H9 (cell line): ENCODE measurements around the gene PASD1. TPM values are rescaled to one million over a fixed set of nuclear protein-coding genes. Genes with fewer than 3 reads are reported as not detected.

ENCODE experiments used
- DNase-seq: peaks from one replicate; pipeline ENCODE4 v3.0.0-alpha.2; 2017
- H2AFZ ChIP-seq: one replicate; pipeline ENCODE4 v1.6.1; 2013; ENCODE audit warnings: mild to moderate bottlenecking, low read length, control low read depth, moderate library complexity
- H2AK5ac ChIP-seq: 2 replicates; pipeline ENCODE4 v1.6.1; 2013; ENCODE audit warnings: low read length, control low read depth, mixed read lengths; ENCODE audit not compliant: insufficient read length
- H2BK120ac ChIP-seq: one replicate; pipeline ENCODE4 v1.6.1; 2013; ENCODE audit warnings: low read depth, mild to moderate bottlenecking, low read length, control low read depth, inconsistent platforms; ENCODE audit not compliant: poor library complexity, severe bottlenecking
- H2BK12ac ChIP-seq: 2 replicates; pipeline ENCODE4 v1.6.1; 2013; ENCODE audit warnings: low read length, control low read depth, mixed read lengths, low read depth; ENCODE audit not compliant: insufficient read length
- H2BK15ac ChIP-seq: 2 replicates; pipeline ENCODE4 v1.6.1; 2013; ENCODE audit warnings: low read depth, low read length, control low read depth
- H2BK20ac ChIP-seq: one replicate; pipeline ENCODE4 v1.6.1; 2013; ENCODE audit warnings: low read depth, mild to moderate bottlenecking, low read length, control low read depth, inconsistent platforms; ENCODE audit not compliant: poor library complexity, severe bottlenecking
- H2BK5ac ChIP-seq: 2 replicates; pipeline ENCODE4 v1.6.1; 2013; ENCODE audit warnings: low read length, control low read depth, mixed read lengths; ENCODE audit not compliant: insufficient read length
- H3K14ac ChIP-seq: 2 replicates; pipeline ENCODE4 v1.6.1; 2013; ENCODE audit warnings: low read length, control low read depth; ENCODE audit not compliant: insufficient read depth
- H3K18ac ChIP-seq: 2 replicates; pipeline ENCODE4 v1.6.1; 2013; ENCODE audit warnings: low read depth, mild to moderate bottlenecking, mixed read lengths, low read length, control low read depth; ENCODE audit not compliant: insufficient read length
- H3K23ac ChIP-seq: 2 replicates; pipeline ENCODE4 v1.6.1; 2013; ENCODE audit warnings: low read length, control low read depth, mixed read lengths, low read depth; ENCODE audit not compliant: insufficient read length
- H3K23me2 ChIP-seq: 2 replicates; pipeline ENCODE4 v1.6.1; 2013; ENCODE audit warnings: low read depth, mild to moderate bottlenecking, mixed read lengths, low read length, control low read depth; ENCODE audit not compliant: insufficient read length, poor library complexity, severe bottlenecking
- H3K27ac ChIP-seq: 2 replicates; pipeline ENCODE4 v1.5.1; 2013; ENCODE audit warnings: low read length, control low read depth, mixed read lengths, low read depth; ENCODE audit not compliant: insufficient read length
- H3K27me3 ChIP-seq: 2 replicates; pipeline ENCODE4 v1.6.1; 2013; ENCODE audit warnings: low read length, control low read depth, inconsistent platforms; ENCODE audit not compliant: insufficient read depth
- H3K4ac ChIP-seq: 2 replicates; pipeline ENCODE4 v1.6.1; 2013; ENCODE audit warnings: low read depth, mild to moderate bottlenecking, control low read depth, inconsistent platforms, low read length, moderate library complexity
- H3K4me1 ChIP-seq: 2 replicates; pipeline ENCODE4 v1.6.1; 2013; ENCODE audit warnings: low read length, control low read depth, inconsistent platforms; ENCODE audit not compliant: insufficient read depth
- H3K4me2 ChIP-seq: 2 replicates; pipeline ENCODE4 v1.6.1; 2013; ENCODE audit warnings: low read length, control low read depth, mixed read lengths; ENCODE audit not compliant: insufficient read length, insufficient read depth
- H3K56ac ChIP-seq: 2 replicates; pipeline ENCODE4 v1.6.1; 2013; ENCODE audit warnings: low read depth, mild to moderate bottlenecking, mixed read lengths, low read length, control low read depth; ENCODE audit not compliant: insufficient read length
- H3K79me1 ChIP-seq: 2 replicates; pipeline ENCODE4 v1.6.1; 2013; ENCODE audit warnings: low read depth, mild to moderate bottlenecking, moderate library complexity, low read length, control low read depth, inconsistent platforms; ENCODE audit not compliant: insufficient read depth, poor library complexity, severe bottlenecking
- H3K79me2 ChIP-seq: 2 replicates; pipeline ENCODE4 v1.6.1; 2013; ENCODE audit warnings: low read length, control low read depth, inconsistent platforms; ENCODE audit not compliant: insufficient read depth
- H3K9ac ChIP-seq: 2 replicates; pipeline ENCODE4 v1.6.1; 2013; ENCODE audit warnings: low read length, control low read depth, mixed read lengths; ENCODE audit not compliant: insufficient read length; ENCODE audit errors: extremely low read depth
- H3K9me3 ChIP-seq: one replicate; pipeline ENCODE4 v1.6.1; 2013; ENCODE audit warnings: low read depth, low read length, inconsistent platforms; ENCODE audit not compliant: control insufficient read depth
- H3T11ph ChIP-seq: one replicate; pipeline ENCODE4 v1.6.1; 2013; ENCODE audit warnings: mild to moderate bottlenecking, low read length, control low read depth, inconsistent platforms
- H4K20me1 ChIP-seq: one replicate; pipeline ENCODE4 v1.6.1; 2013; ENCODE audit not compliant: control insufficient read depth, insufficient read length, insufficient read depth
- H4K5ac ChIP-seq: 2 replicates; pipeline ENCODE4 v1.6.1; 2013; ENCODE audit warnings: low read depth, mild to moderate bottlenecking, mixed read lengths, low read length, control low read depth; ENCODE audit not compliant: insufficient read length
- H4K8ac ChIP-seq: replicated peaks from 2 replicates; pipeline ENCODE4 v1.6.1; 2013; ENCODE audit warnings: low read length, control low read depth, mixed read lengths, low read depth; ENCODE audit not compliant: insufficient read length
- H4K91ac ChIP-seq: 2 replicates; pipeline ENCODE4 v1.6.1; 2013; ENCODE audit warnings: low read depth, mild to moderate bottlenecking, moderate library complexity, mixed read lengths, low read length, control low read depth; ENCODE audit not compliant: insufficient read length
- H3K27ac Mint-ChIP-seq, 3 experiments: 2 replicates in 2 of 3; 3 replicates in 1 of 3; pipeline ENCODE4 v1.8.0; 2020 to 2021; ENCODE audit warnings: mixed read lengths in 3 of 3, mild to moderate bottlenecking in 1 of 3, moderate library complexity in 1 of 3
- H3K27me3 Mint-ChIP-seq: 2 replicates; pipeline ENCODE4 v1.8.0; 2021; ENCODE audit warnings: low read depth, mild to moderate bottlenecking, moderate library complexity, mixed read lengths
- H3K36me3 Mint-ChIP-seq, 3 experiments: 2 replicates in 2 of 3; 3 replicates in 1 of 3; pipeline ENCODE4 v1.8.0; 2020 to 2021; ENCODE audit warnings: low read depth in 3 of 3, mixed read lengths in 3 of 3; ENCODE audit not compliant: insufficient read depth in 1 of 3
- H3K4me1 Mint-ChIP-seq, 2 experiments: 2 replicates each; pipeline ENCODE4 v1.8.0; 2020; ENCODE audit warnings: mixed read lengths in 2 of 2
- H3K4me3 Mint-ChIP-seq, 2 experiments: 2 replicates in 1 of 2; 3 replicates in 1 of 2; pipeline ENCODE4 v1.8.0; 2020 to 2021; ENCODE audit warnings: mild to moderate bottlenecking in 2 of 2, mixed read lengths in 2 of 2, moderate library complexity in 1 of 2
- H3K9me3 Mint-ChIP-seq, 2 experiments: 2 replicates in 1 of 2; 3 replicates in 1 of 2; pipeline ENCODE4 v1.8.0; 2020; ENCODE audit warnings: mild to moderate bottlenecking in 2 of 2, mixed read lengths in 2 of 2, moderate library complexity in 1 of 2
- WGBS: extraction: QIAGEN DNeasy Blood & Tissue Kit; methylation state at CpG from one replicate; pipeline ENCODE4 v1.1.7; 2013; ENCODE audit warnings: missing lambda C conversion rate, low lambda C conversion rate, mixed read lengths; ENCODE audit not compliant: insufficient read length; ENCODE audit errors: extremely low coverage; 5-methylcytosine and 5-hydroxymethylcytosine counted together
- total RNA-seq: library from RNA; stranded (reverse); gene quantifications from 2 replicates; pipeline ENCODE4 v1.2.1, GENCODE V29; 2021
- TF ChIP-seq, protein P1 (sequence below): fragments of 200-600 bp; sonication (generic); conservative IDR thresholded peaks from 3 replicates; pipeline ENCODE4 v1.8.0; 2021; ENCODE audit warnings: antibody characterized with exemption, mild to moderate bottlenecking

Gene PASD1
- total RNA-seq, 1 experiment from 2014 or later, result not detected

DNA sequence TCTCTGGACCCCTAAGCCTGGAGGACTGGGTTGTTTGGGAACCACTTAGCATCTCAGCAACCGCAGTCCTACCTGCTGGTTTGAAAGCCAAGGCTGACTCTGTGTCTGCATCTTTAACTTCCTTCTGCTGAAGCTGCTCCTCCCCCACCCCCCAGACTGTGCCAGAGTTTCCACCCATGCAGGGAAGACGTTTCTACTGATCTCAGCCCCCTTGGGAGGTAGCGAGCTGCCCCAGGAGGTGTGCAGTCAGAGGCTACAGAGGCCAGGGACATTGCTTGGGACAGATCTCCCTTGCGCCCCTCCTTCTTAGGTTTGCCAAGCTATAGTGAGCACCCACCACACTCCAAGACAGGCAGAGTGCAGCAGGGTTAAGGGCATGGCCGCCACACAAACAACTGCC lies 147.7 kb downstream of the PASD1 start:
- Histone ChIP-seq H3K23me2 (no peaks in the 10 kb centered on the region), H3K4me2 (no peak overlapping the region), H4K5ac (no peak overlapping the region), H3K79me1 (no peaks in the 10 kb centered on the region), H3K23ac (no peak overlapping the region), H4K20me1 (no peaks in the 10 kb centered on the region), H3K14ac (no peak overlapping the region; the same call in 1 of the 2 replicates), H3K4me1 (no peaks in the 10 kb centered on the region; the same call in 1 of the 2 replicates), H4K91ac (no peak overlapping the region), H3T11ph (no peak overlapping the region), H4K8ac (no peak overlapping the region), H3K79me2 (no peaks in the 10 kb centered on the region), H3K56ac (no peak overlapping the region), H2BK20ac (no peak overlapping the region), H2BK15ac (no peak overlapping the region), H3K27me3 (no peaks in the 10 kb centered on the region), H3K9me3 (peaks cover 56% of the 10 kb centered on the region), H2AFZ (no peak overlapping the region), H3K9ac (no peak overlapping the region), H3K18ac (no peak overlapping the region), H2BK120ac (no peak overlapping the region), H3K4ac (no peak overlapping the region), H2AK5ac (no peak overlapping the region), H2BK12ac (no peak overlapping the region), H3K27ac (no peak overlapping the region), H2BK5ac (no peak overlapping the region)
- Mint-ChIP-seq H3K9me3 (peaks cover 36 to 50% of the 10 kb centered on the region in 2 experiments), H3K27me3 (peaks cover 10% of the 10 kb centered on the region), H3K27ac (no peak overlapping the region; a peak in 1 of 7 replicates), H3K4me1 (peaks cover 13 to 19% of the 10 kb centered on the region in 2 experiments), H3K4me3 (no peak overlapping the region), H3K36me3 (peaks cover 0 to 2% (median 0%) of the 10 kb centered on the region in 3 experiments; a peak in 3 of 7 replicates)
- TF ChIP-seq, protein P1, sequence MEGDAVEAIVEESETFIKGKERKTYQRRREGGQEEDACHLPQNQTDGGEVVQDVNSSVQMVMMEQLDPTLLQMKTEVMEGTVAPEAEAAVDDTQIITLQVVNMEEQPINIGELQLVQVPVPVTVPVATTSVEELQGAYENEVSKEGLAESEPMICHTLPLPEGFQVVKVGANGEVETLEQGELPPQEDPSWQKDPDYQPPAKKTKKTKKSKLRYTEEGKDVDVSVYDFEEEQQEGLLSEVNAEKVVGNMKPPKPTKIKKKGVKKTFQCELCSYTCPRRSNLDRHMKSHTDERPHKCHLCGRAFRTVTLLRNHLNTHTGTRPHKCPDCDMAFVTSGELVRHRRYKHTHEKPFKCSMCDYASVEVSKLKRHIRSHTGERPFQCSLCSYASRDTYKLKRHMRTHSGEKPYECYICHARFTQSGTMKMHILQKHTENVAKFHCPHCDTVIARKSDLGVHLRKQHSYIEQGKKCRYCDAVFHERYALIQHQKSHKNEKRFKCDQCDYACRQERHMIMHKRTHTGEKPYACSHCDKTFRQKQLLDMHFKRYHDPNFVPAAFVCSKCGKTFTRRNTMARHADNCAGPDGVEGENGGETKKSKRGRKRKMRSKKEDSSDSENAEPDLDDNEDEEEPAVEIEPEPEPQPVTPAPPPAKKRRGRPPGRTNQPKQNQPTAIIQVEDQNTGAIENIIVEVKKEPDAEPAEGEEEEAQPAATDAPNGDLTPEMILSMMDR, result no peak
- no peak for DNase-seq
- no CpG with 5 or more reads among the region's 5 CpGs for WGBS
